Mucosa of descending colon (tissue), 3 donors: Measurements from ENCODE around the gene ANGPTL1. TPM values are rescaled to one million over a fixed set of nuclear protein-coding genes. Genes with fewer than 3 reads are reported as not detected.

Experiments
- ATAC-seq: fragments of 200-7000 bp; cut with Tn5 transposase; one replicate; pipeline ENCODE4 v1.9.1; 2020; ENCODE audit warnings: mild to moderate bottlenecking, moderate library complexity
- DNase-seq, 3 donors: peaks; one replicate each; pipeline ENCODE4 v3.0.0-alpha.2; 2020
- H3K36me3 ChIP-seq: fragments of 200-600 bp; one replicate; pipeline ENCODE4 v1.8.0; 2021; ENCODE audit warnings: low read depth, mild to moderate bottlenecking
- H3K4me1 ChIP-seq: fragments of 200-600 bp; one replicate; pipeline ENCODE4 v1.8.0; 2021; ENCODE audit warnings: low read depth, mild to moderate bottlenecking
- H3K4me3 ChIP-seq: fragments of 200-600 bp; one replicate; pipeline ENCODE4 v1.8.0; 2021; ENCODE audit warnings: mild to moderate bottlenecking
- H3K9me3 ChIP-seq: fragments of 200-600 bp; one replicate; pipeline ENCODE4 v1.8.0; 2021; ENCODE audit warnings: mild to moderate bottlenecking
- intact Hi-C, 2 donors: fragments of 100-400 bp; cut with DNase I in 1 of 2; cut with micrococcal nuclease in 1 of 2; formaldehyde crosslinking; loops; one replicate each; pipeline versions ENCODE4 v1.11.0 to v1.11.1; 2022; cut with DNase I, micrococcal nuclease
- total RNA-seq, 3 donors: library from RNA; stranded (reverse); fragmentation: NEBNext Ultra II Directional in 2 of 3; extraction: Animal tissue kit (Norgen Biotek cat#: 25700) in 2 of 3; gene quantifications; one replicate each; pipeline versions ENCODE4 v1.2.1 to v1.2.4, GENCODE V29; 2021 to 2023
- TF ChIP-seq, protein P1 (sequence below): fragments of 200-600 bp; IDR thresholded peaks from one replicate; pipeline ENCODE4 v1.8.0; 2022; ENCODE audit warnings: antibody characterized with exemption, mild to moderate bottlenecking
- donor health status: DM: no; HTN: no; CAD: no; lungs with moderate emphysema.
- donor health status: DM: no; HTN: no; CAD: no.
- donor health status: DM: no; HTN: yes; CAD: no.

ANGPTL1 gene
- total RNA-seq, 3 donors from 2014 or later: 2.8 to 98.1 (median 18.4) TPM

GRCh38 chr1:178847396-178847849 lies 23.5 kb downstream of the ANGPTL1 start:
- DNase-seq (no peak), ATAC-seq (peak; percentile 68)
- TF ChIP-seq, protein P1, sequence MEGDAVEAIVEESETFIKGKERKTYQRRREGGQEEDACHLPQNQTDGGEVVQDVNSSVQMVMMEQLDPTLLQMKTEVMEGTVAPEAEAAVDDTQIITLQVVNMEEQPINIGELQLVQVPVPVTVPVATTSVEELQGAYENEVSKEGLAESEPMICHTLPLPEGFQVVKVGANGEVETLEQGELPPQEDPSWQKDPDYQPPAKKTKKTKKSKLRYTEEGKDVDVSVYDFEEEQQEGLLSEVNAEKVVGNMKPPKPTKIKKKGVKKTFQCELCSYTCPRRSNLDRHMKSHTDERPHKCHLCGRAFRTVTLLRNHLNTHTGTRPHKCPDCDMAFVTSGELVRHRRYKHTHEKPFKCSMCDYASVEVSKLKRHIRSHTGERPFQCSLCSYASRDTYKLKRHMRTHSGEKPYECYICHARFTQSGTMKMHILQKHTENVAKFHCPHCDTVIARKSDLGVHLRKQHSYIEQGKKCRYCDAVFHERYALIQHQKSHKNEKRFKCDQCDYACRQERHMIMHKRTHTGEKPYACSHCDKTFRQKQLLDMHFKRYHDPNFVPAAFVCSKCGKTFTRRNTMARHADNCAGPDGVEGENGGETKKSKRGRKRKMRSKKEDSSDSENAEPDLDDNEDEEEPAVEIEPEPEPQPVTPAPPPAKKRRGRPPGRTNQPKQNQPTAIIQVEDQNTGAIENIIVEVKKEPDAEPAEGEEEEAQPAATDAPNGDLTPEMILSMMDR: no peak
- intact Hi-C loops: no loop called here
- Histone ChIP-seq H3K36me3 (no peaks in the 10 kb centered on the region), H3K9me3 (no peaks in the 10 kb centered on the region), H3K4me3 (no peak overlapping the region), H3K4me1 (peaks cover 7% of the 10 kb centered on the region)

DNA sequence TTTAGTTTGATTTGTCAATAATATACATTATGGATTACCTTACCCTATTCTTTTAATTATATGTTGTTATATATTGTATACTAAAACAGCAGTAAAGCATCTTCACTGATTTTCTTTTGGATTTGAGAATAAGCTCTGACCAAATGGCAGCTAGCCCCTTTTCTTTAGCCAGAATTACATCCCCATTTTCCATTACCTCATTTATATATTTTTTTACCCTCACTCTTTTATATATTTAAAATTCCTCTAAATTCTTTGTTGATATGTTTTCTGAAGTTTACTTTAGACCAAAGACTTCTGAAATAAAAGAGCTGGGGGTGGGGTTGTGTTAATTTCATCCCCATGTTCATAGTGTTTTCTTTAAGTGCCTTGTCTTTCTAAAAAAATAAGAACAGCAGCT lies 24.6 kb downstream of the ANGPTL1 start:
- Histone ChIP-seq H3K36me3 (no peaks in the 10 kb centered on the region), H3K4me3 (no peak overlapping the region), H3K9me3 (no peaks in the 10 kb centered on the region), H3K4me1 (peaks cover 7% of the 10 kb centered on the region)
- TF ChIP-seq, protein P1: no peak
- DNase-seq: no peak
- ATAC-seq: no peak
- intact Hi-C loops: no loop called here

- DNase-seq: no peak
- H3K9me3 ChIP-seq: no peaks in the 10 kb centered on the region
- peaks cover 7% of the 10 kb centered on the region for H3K4me1 ChIP-seq
- H3K4me3 ChIP-seq: no peak overlapping the region
- no peak for ATAC-seq
- TF ChIP-seq, protein P1: no peak
- H3K36me3 ChIP-seq: no peaks in the 10 kb centered on the region
- intact Hi-C loops: no loop called here
Measured at GRCh38 chr1:178844436-178844835, 26.4 kb downstream of the ANGPTL1 start.

GRCh38 chr1:178825167-178825566 lies 45.7 kb downstream of the ANGPTL1 start:
- Histone ChIP-seq H3K9me3 (no peaks in the 10 kb centered on the region), H3K4me1 (no peaks in the 10 kb centered on the region), H3K36me3 (no peaks in the 10 kb centered on the region), H3K4me3 (no peak overlapping the region)
- DNase-seq (no peak), ATAC-seq (no peak)
- intact Hi-C loops: no loop called here
- TF ChIP-seq, protein P1: no peak

- Histone ChIP-seq H3K36me3 (no peaks in the 10 kb centered on the region), H3K4me3 (no peak overlapping the region), H3K4me1 (no peaks in the 10 kb centered on the region), H3K9me3 (no peaks in the 10 kb centered on the region)
- intact Hi-C loops: no loop called here
- DNase-seq (no peak), ATAC-seq (no peak)
- TF ChIP-seq, protein P1: no peak
Measured at GRCh38 chr1:178821134-178821866, 49.6 kb downstream of the ANGPTL1 start.
